Measurements from ENCODE around the gene FAM193B.

- TF ChIP-seq CTCF (IDR thresholded peaks at IDR 0.05) (no peak), POLR2A (IDR thresholded peaks at IDR 0.05) (no peak)
Observed at GRCh38 chr5:177492841-177493240, 61.5 kb downstream of the FAM193B start.

All from lower leg skin (tissue), 3 donors.